Tibial nerve (tissue), 4 donors: ENCODE measurements around the gene AHNAK. TPM values are rescaled to one million over a fixed set of nuclear protein-coding genes. Genes with fewer than 3 reads are reported as not detected.

Source experiments
- DNase-seq, 2 donors: peaks; one replicate each; pipeline ENCODE4 v3.0.0-alpha.2; 2019; ENCODE audit warnings: low spot score in 2 of 2
- H3K27ac ChIP-seq, 4 donors: fragments of 200-600 bp; sonication (generic) in 3 of 4; one replicate each; pipeline ENCODE4 v1.5.1; 2017 to 2019; ENCODE audit warnings: mild to moderate bottlenecking in 1 of 4
- H3K27me3 ChIP-seq, 2 donors: fragments of 200-600 bp; sonication (generic) in 1 of 2; one replicate each; pipeline versions ENCODE4 v1.5.1 to v1.6.0; 2017 to 2019
- H3K36me3 ChIP-seq, 3 donors: fragments of 200-600 bp; sonication (generic); one replicate each; pipeline ENCODE4 v1.5.1; 2018 to 2019
- H3K4me1 ChIP-seq, 4 donors: fragments of 200-600 bp; sonication (generic) in 3 of 4; one replicate each; pipeline ENCODE4 v1.5.1; 2017 to 2019
- H3K4me3 ChIP-seq, 4 donors: fragments of 200-600 bp; sonication (generic) in 3 of 4; one replicate each; pipeline ENCODE4 v1.5.1; 2017 to 2019; ENCODE audit warnings: mild to moderate bottlenecking in 1 of 4, moderate library complexity in 1 of 4
- H3K9me3 ChIP-seq, 4 donors: fragments of 200-600 bp; sonication (generic) in 3 of 4; one replicate each; pipeline ENCODE4 v1.5.1; 2017 to 2019
- EP300 ChIP-seq, 2 donors: sonication (generic); formaldehyde crosslinking; IDR thresholded peaks; one replicate each; pipeline ENCODE4 v1.6.1; 2017; ENCODE audit warnings: antibody characterized with exemption in 2 of 2, mild to moderate bottlenecking in 1 of 2
- POLR2A ChIP-seq, 2 donors: fragments of 450-650 bp; IDR thresholded peaks; one replicate each; pipeline ENCODE4 v1.6.1; 2017; ENCODE audit warnings: antibody characterized with exemption in 2 of 2, mild to moderate bottlenecking in 2 of 2, moderate library complexity in 2 of 2
- WGBS, 2 donors: methylation state at CpG; one replicate each; pipeline ENCODE4 v1.1.5; 2018; 5-methylcytosine and 5-hydroxymethylcytosine counted together
- total RNA-seq, 4 donors: library from RNA; depleted of rRNA; stranded (reverse); fragments of >200 nt; gene quantifications; one replicate each; pipeline ENCODE4 v1.1.0, GENCODE V29; 2016
- TF ChIP-seq, protein P1 (sequence below), 5 experiments: fragments of 200-600 bp in 3 of 5; fragments of 450-650 bp in 2 of 5; sonication (generic) in 3 of 5; IDR thresholded peaks; one replicate each; pipeline ENCODE4 v1.5.1; 2016 to 2019; ENCODE audit warnings: antibody characterized with exemption in 5 of 5, mild to moderate bottlenecking in 3 of 5, moderate library complexity in 2 of 5

The AHNAK gene
- total RNA-seq, 4 donors from 2014 or later = 1,417 to 3,061 (median 2,562) TPM

DNA sequence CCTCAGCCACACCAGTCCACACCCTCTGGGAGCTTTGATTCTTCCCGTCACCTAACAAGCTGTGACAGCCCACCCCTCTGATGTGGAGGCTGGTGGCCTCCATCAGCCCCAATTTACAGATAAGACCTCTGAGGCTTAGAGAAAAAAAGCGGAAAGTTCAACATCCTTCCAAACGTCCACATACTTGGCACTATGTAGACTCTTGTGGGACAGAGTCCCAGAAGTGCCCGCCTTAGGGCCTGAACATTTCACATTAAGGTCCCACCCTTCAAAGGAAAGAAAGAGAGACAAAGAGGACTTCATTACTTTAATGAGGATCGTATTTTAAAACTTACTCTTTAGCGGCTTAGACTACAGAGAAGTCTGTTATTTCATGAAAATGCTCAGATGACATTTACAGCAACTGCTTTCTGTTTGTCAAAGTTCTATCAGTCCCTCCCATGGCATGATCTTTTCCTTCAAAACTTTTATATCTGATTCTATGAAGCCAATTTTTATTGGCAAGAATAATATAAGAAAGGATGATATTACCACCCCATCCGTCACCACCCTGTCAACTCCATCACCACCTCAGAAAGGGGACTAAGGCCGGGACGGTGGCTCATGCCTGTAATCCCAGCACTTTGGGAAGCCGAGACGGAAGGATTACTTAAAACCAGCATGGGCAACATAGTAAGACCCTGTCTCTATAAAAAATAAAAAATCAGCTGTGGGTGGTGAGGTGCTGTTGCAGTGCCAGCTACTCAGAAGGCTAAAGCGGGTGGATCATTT lies 143.5 kb downstream of the AHNAK start:
- no peaks in the 10 kb centered on the region for H3K9me3 ChIP-seq
- DNase-seq = no peak
- H3K4me3 ChIP-seq = no peak overlapping the region
- TF ChIP-seq, protein P1, sequence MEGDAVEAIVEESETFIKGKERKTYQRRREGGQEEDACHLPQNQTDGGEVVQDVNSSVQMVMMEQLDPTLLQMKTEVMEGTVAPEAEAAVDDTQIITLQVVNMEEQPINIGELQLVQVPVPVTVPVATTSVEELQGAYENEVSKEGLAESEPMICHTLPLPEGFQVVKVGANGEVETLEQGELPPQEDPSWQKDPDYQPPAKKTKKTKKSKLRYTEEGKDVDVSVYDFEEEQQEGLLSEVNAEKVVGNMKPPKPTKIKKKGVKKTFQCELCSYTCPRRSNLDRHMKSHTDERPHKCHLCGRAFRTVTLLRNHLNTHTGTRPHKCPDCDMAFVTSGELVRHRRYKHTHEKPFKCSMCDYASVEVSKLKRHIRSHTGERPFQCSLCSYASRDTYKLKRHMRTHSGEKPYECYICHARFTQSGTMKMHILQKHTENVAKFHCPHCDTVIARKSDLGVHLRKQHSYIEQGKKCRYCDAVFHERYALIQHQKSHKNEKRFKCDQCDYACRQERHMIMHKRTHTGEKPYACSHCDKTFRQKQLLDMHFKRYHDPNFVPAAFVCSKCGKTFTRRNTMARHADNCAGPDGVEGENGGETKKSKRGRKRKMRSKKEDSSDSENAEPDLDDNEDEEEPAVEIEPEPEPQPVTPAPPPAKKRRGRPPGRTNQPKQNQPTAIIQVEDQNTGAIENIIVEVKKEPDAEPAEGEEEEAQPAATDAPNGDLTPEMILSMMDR (IDR thresholded peaks at IDR 0.05) = no peak
- TF ChIP-seq EP300 (IDR thresholded peaks at IDR 0.05) (no peak), POLR2A (IDR thresholded peaks at IDR 0.05) (no peak)
- peak overlapping the region; percentile 75 to 93 (median 84) for H3K27ac ChIP-seq
- H3K36me3 ChIP-seq = no peaks in the 10 kb centered on the region
- H3K27me3 ChIP-seq = no peaks in the 10 kb centered on the region
- H3K4me1 ChIP-seq = peaks cover 6 to 61% (median 48%) of the 10 kb centered on the region in 4 donors
- WGBS, 2 donors = 40 to 53% methylated on average over 12 of the region's 12 CpGs

DNA sequence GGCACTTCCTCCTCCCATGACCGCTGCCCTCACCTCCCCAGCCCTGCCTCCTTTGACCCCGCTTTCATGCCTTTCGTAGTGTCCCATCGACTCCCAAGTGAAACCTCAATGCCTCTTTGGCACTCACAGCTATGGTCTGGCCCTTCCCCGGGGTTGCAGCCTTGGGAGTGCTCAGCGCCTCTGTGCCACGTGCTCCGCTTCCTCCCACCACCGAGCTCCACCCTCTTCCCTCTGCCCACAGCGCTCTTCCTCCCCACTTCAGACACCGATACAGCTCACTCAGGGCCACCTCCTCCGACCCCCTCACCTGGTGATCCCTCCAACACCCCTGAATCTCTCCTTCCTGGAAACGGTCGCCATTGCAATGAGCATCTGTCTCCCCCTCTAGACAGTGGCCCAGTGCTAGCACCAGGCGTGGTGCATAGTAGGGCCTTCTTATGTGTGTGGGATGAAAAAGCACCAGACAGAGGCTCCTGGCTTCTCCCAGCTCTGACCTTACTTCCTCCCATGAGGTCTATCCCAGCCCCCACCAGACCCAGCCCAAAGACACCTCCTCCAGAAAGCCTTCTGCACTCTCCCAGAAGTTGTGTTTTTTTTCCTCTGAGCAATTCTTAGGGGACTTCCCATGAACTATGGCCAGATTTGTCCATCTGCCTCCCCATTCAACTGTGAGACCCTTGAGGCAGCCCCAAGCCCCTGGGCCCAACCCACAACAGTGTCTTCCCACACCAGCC lies 144.2 kb downstream of the AHNAK start:
- Histone ChIP-seq H3K27me3 (no peaks in the 10 kb centered on the region), H3K4me1 (peaks cover 6 to 68% (median 55%) of the 10 kb centered on the region in 4 donors), H3K27ac (peak overlapping the region; percentile 75 to 93 (median 84)), H3K9me3 (no peaks in the 10 kb centered on the region), H3K4me3 (peak overlapping the region in 1 of 4 donors; percentile 30), H3K36me3 (no peaks in the 10 kb centered on the region)
- DNase-seq = peak; percentile 68 to 71
- TF ChIP-seq, protein P1 (IDR thresholded peaks at IDR 0.05) = no peak
- TF ChIP-seq POLR2A (IDR thresholded peaks at IDR 0.05) = peak in 1 of 2 donors; percentile 56
- peak in 1 of 2 donors; percentile 55 for TF ChIP-seq EP300 (IDR thresholded peaks at IDR 0.05)
- WGBS, 2 donors = 26 to 27% methylated on average over 15 of the region's 15 CpGs

DNA sequence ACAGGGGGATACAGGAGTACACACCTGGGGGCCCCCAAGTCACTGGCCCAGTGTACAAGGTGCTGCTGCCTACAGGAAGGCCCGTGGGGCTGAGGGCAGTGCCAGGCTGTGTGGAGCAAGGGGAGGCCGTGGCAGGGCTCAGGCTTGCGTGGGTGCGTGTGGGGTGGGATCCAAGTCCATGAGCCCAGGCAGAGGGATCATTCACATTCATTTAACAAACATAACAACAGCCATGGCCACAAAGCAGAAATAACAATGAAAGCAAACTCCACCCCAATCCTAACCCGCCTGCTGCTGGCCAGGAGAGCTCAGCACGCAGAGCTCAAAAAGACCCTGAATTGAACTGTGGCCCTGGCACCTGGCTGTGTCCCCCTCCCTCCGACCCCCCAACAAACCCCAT lies 144.8 kb downstream of the AHNAK start:
- no peaks in the 10 kb centered on the region for H3K36me3 ChIP-seq
- H3K4me1 ChIP-seq = peaks cover 6 to 74% (median 58%) of the 10 kb centered on the region in 4 donors
- H3K27me3 ChIP-seq = no peaks in the 10 kb centered on the region
- no peak for TF ChIP-seq EP300 (IDR thresholded peaks at IDR 0.05)
- TF ChIP-seq, protein P1 (IDR thresholded peaks at IDR 0.05) = no peak
- TF ChIP-seq POLR2A (IDR thresholded peaks at IDR 0.05) = no peak
- H3K27ac ChIP-seq = peak overlapping the region; percentile 75 to 93 (median 84)
- peak overlapping the region in 1 of 4 donors; percentile 30 for H3K4me3 ChIP-seq
- no peak for DNase-seq
- H3K9me3 ChIP-seq = no peaks in the 10 kb centered on the region
- WGBS, 2 donors = 10 to 20% methylated on average over 7 of the region's 7 CpGs

DNA sequence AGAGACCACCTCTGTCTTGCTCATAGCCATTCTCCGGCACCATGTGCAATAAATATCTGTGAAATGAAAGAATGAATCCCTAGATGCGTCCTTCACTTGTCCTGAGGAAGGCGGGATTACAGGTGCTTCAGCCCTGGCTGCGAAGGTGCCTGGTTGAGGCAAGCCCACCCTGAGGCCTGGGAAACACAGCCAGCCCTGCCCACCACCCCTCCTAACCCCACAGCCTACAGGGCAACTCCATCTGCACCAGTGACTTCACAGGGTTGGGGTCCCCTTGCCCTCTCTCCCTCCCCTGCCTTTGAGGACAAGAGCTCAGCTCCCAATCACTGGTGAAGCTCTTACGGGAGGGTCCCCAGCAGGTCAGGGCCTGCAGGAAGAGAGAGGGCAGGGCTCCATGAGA lies 145.2 kb downstream of the AHNAK start:
- WGBS, 2 donors = 59 to 83% methylated on average over 5 of the region's 5 CpGs
- TF ChIP-seq, protein P1 (IDR thresholded peaks at IDR 0.05) = no peak
- TF ChIP-seq POLR2A (IDR thresholded peaks at IDR 0.05) (no peak), EP300 (IDR thresholded peaks at IDR 0.05) (no peak)
- H3K36me3 ChIP-seq = no peaks in the 10 kb centered on the region
- H3K27ac ChIP-seq = peak overlapping the region; percentile 75 to 93 (median 84)
- H3K27me3 ChIP-seq = no peaks in the 10 kb centered on the region
- DNase-seq = no peak
- H3K9me3 ChIP-seq = no peaks in the 10 kb centered on the region
- peak overlapping the region in 1 of 4 donors; percentile 30 for H3K4me3 ChIP-seq
- peaks cover 6 to 79% (median 58%) of the 10 kb centered on the region in 4 donors for H3K4me1 ChIP-seq

DNA sequence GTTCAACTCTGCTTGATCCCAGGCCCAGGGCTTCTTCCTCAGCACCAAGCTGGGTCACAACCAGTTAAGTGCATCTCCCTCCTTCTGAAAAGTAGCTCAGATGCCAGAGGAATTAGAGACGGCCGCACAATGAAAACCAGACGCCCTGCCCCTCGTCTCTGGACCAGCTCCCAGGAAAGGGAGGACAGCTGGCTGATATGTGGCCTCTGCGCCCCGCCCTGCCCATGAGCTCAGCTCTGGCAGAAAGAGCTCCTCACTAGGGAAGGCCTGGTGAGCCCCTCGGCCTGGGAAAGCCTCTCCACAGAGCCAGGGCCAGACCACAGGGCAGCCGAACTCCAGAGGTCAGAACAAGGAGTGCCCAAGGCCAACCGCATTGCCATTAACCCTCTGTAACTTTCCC lies 145.8 kb downstream of the AHNAK start:
- peak; percentile 69 to 85 for DNase-seq
- H3K4me3 ChIP-seq = no peak overlapping the region
- TF ChIP-seq, protein P1 (IDR thresholded peaks at IDR 0.05) = peak in 1 of 5 experiments; percentile 9
- TF ChIP-seq EP300 (IDR thresholded peaks at IDR 0.05) (peak in 1 of 2 donors; percentile 86), POLR2A (IDR thresholded peaks at IDR 0.05) (peak in 1 of 2 donors; percentile 21)
- peaks cover 6 to 81% (median 64%) of the 10 kb centered on the region in 4 donors for H3K4me1 ChIP-seq
- no peaks in the 10 kb centered on the region for H3K36me3 ChIP-seq
- 10 to 33% methylated on average over 7 to 9 of the region's 9 CpGs for WGBS, 2 donors
- H3K27me3 ChIP-seq = no peaks in the 10 kb centered on the region
- peak overlapping the region; percentile 75 to 93 (median 84) for H3K27ac ChIP-seq
- no peaks in the 10 kb centered on the region for H3K9me3 ChIP-seq
